ENCODE results near the gene TCERG1L. TPM values are rescaled to one million over a fixed set of nuclear protein-coding genes. Genes with fewer than 3 reads are reported as not detected.

Gene TCERG1L
- total RNA-seq, 1 experiment from 2014 or later = 0.27 TPM

GRCh38 chr10:131316321-131317075, 5.0 kb upstream of the TCERG1L start:
- no peak for DNase-seq (ENCODE audit: extremely low read depth, low read depth)

GRCh38 chr10:131315344-131315743, 3.8 kb upstream of the TCERG1L start:
- no peak for DNase-seq (ENCODE audit: extremely low read depth, low read depth)

- DNase-seq (ENCODE audit: extremely low read depth, low read depth) = no peak
Observed at GRCh38 chr10:131314799-131315198, 3.3 kb upstream of the TCERG1L start.

GRCh38 chr10:131314148-131314547, 2.6 kb upstream of the TCERG1L start:
- DNase-seq (ENCODE audit: extremely low read depth, low read depth) = no peak

GRCh38 chr10:131313377-131313776, 1.9 kb upstream of the TCERG1L start:
- DNase-seq (ENCODE audit: extremely low read depth, low read depth) = no peak

- DNase-seq (ENCODE audit: extremely low read depth, low read depth) = no peak
Observed at GRCh38 chr10:131312478-131312836, 936 bp upstream of the TCERG1L start.

GRCh38 chr10:131311402-131311660, 190 bp downstream of the TCERG1L start:
- DNase-seq (ENCODE audit: extremely low read depth, low read depth) = no peak

- no peak for DNase-seq (ENCODE audit: extremely low read depth, low read depth)
Observed at GRCh38 chr10:131310551-131311401, 745 bp downstream of the TCERG1L start.

- DNase-seq (ENCODE audit: extremely low read depth, low read depth) = no peak
Observed at GRCh38 chr10:131310142-131310541, 1.4 kb downstream of the TCERG1L start.

GRCh38 chr10:131300508-131300907, 11.0 kb downstream of the TCERG1L start:
- DNase-seq (ENCODE audit: extremely low read depth, low read depth) = no peak

- no peak for DNase-seq (ENCODE audit: extremely low read depth, low read depth)
Observed at GRCh38 chr10:131290781-131291180, 20.7 kb downstream of the TCERG1L start.

- DNase-seq (ENCODE audit: extremely low read depth, low read depth) = no peak
Observed at GRCh38 chr10:131288648-131289047, 22.9 kb downstream of the TCERG1L start.

- DNase-seq (ENCODE audit: extremely low read depth, low read depth) = no peak
Observed at GRCh38 chr10:131282961-131283360, 28.6 kb downstream of the TCERG1L start.

GRCh38 chr10:131280101-131280500, 31.4 kb downstream of the TCERG1L start:
- no peak for DNase-seq (ENCODE audit: extremely low read depth, low read depth)

GRCh38 chr10:131279516-131279915, 32.0 kb downstream of the TCERG1L start:
- DNase-seq (ENCODE audit: extremely low read depth, low read depth) = no peak

- DNase-seq (ENCODE audit: extremely low read depth, low read depth) = no peak
Observed at GRCh38 chr10:131277969-131278368, 33.6 kb downstream of the TCERG1L start.

- no peak for DNase-seq (ENCODE audit: extremely low read depth, low read depth)
Observed at GRCh38 chr10:131277278-131277677, 34.2 kb downstream of the TCERG1L start.

GRCh38 chr10:131275691-131276090, 35.8 kb downstream of the TCERG1L start:
- DNase-seq (ENCODE audit: extremely low read depth, low read depth) = no peak

GRCh38 chr10:131274883-131275282, 36.6 kb downstream of the TCERG1L start:
- no peak for DNase-seq (ENCODE audit: extremely low read depth, low read depth)

- DNase-seq (ENCODE audit: extremely low read depth, low read depth) = no peak
Observed at GRCh38 chr10:131274133-131274880, 37.2 kb downstream of the TCERG1L start.

GRCh38 chr10:131273476-131273875, 38.0 kb downstream of the TCERG1L start:
- DNase-seq (ENCODE audit: extremely low read depth, low read depth) = no peak
